Sigmoid colon (tissue), 7 donors: ENCODE results near the gene CLEC16A. TPM values are rescaled to one million over a fixed set of nuclear protein-coding genes. Genes with fewer than 3 reads are reported as not detected.

Experiments used
- DNase-seq: peaks from one replicate; pipeline ENCODE4 v3.0.0-alpha.2; 2019
- H3K27ac ChIP-seq, 4 donors: fragments of 200-600 bp; sonication (generic); one replicate each; pipeline ENCODE4 v1.5.1; 2016 to 2019; ENCODE audit warnings: mild to moderate bottlenecking in 1 of 4
- H3K27me3 ChIP-seq, 3 donors: fragments of 200-600 bp; sonication (generic); one replicate each; pipeline ENCODE4 v1.5.1; 2019; ENCODE audit warnings: mild to moderate bottlenecking in 1 of 3
- H3K36me3 ChIP-seq, 4 donors: fragments of 200-600 bp; sonication (generic); one replicate each; pipeline ENCODE4 v1.5.1; 2016 to 2019
- H3K4me1 ChIP-seq, 4 donors: fragments of 200-600 bp; sonication (generic); one replicate each; pipeline ENCODE4 v1.5.1; 2017 to 2019
- H3K4me3 ChIP-seq, 4 donors: fragments of 200-600 bp; sonication (generic); one replicate each; pipeline ENCODE4 v1.5.1; 2017 to 2019; ENCODE audit warnings: mild to moderate bottlenecking in 2 of 4, moderate library complexity in 1 of 4
- H3K9me3 ChIP-seq, 4 donors: fragments of 200-600 bp in 3 of 4; sonication (generic) in 3 of 4; one replicate each; pipeline versions ENCODE4 v1.5.1 to v1.6.1; 2013 to 2019
- CTCF ChIP-seq, 4 experiments: fragments of 450-650 bp in 3 of 4; fragments of 200-600 bp in 1 of 4; IDR thresholded peaks; one replicate each; pipeline ENCODE4 v1.5.1; 2016 to 2019; ENCODE audit warnings: antibody characterized with exemption in 4 of 4, mild to moderate bottlenecking in 3 of 4, moderate library complexity in 2 of 4
- EP300 ChIP-seq, 4 donors: sonication (generic); formaldehyde crosslinking; IDR thresholded peaks; one replicate each; pipeline ENCODE4 v1.6.1; 2017; ENCODE audit warnings: antibody characterized with exemption in 4 of 4
- POLR2A ChIP-seq, 2 donors: fragments of 450-650 bp; IDR thresholded peaks; one replicate each; pipeline ENCODE4 v1.6.1; 2016; ENCODE audit warnings: antibody characterized with exemption in 2 of 2, mild to moderate bottlenecking in 2 of 2, moderate library complexity in 2 of 2
- POLR2AphosphoS5 ChIP-seq, 4 donors: sonication (generic); formaldehyde crosslinking; IDR thresholded peaks; one replicate each; pipeline ENCODE4 v1.6.1; 2017; ENCODE audit warnings: antibody characterized with exemption in 4 of 4
- WGBS, 2 donors: extraction: QIAGEN DNeasy Blood & Tissue Kit; methylation state at CpG; one replicate each; pipeline ENCODE4 v1.1.7; 2013; 5-methylcytosine and 5-hydroxymethylcytosine counted together
- intact Hi-C: fragments of 100-400 bp; cut with DNase I; formaldehyde crosslinking; loops from one replicate; pipeline ENCODE4 v1.15.1; 2023
- polyA plus RNA-seq, 3 donors: library from polyadenylated mRNA; stranded (reverse); fragments of 200-250 nt; gene quantifications; one replicate each; pipeline ENCODE4 v1.2.3, GENCODE V29; 2013
- total RNA-seq, 4 donors: library from RNA; depleted of rRNA; stranded (reverse); fragments of >200 nt; gene quantifications; one replicate each; pipeline ENCODE4 v1.1.0, GENCODE V29; 2016
- donor health status: healthy with polysubstance abuse.
- donor health status: Bipolar disorder and iron deficiency.
- donor health status: healthy.

The CLEC16A gene
- total and polyA plus RNA-seq, 7 donors, result 9.6 to 35.2 (median 24.6) TPM

- intact Hi-C loops, result no loop called here
- H3K9me3 ChIP-seq, result no peaks in the 10 kb centered on the region
- TF ChIP-seq POLR2AphosphoS5 (IDR thresholded peaks at IDR 0.05), result no peak
- TF ChIP-seq POLR2A (IDR thresholded peaks at IDR 0.05), result no peak
- no peak for TF ChIP-seq CTCF (IDR thresholded peaks at IDR 0.05)
- TF ChIP-seq EP300 (IDR thresholded peaks at IDR 0.05), result no peak
- peak; percentile 50 for DNase-seq
- no peak overlapping the region for H3K4me3 ChIP-seq
- 83 to 89% methylated on average over 9 of the region's 9 CpGs for WGBS, 2 donors
- H3K27ac ChIP-seq, result no peak overlapping the region
- H3K36me3 ChIP-seq, result peaks cover 3 to 28% (median 7%) of the 10 kb centered on the region in 4 donors
- H3K27me3 ChIP-seq, result no peaks in the 10 kb centered on the region
- no peaks in the 10 kb centered on the region for H3K4me1 ChIP-seq
These were observed 113.5 kb downstream of the CLEC16A start for GRCh38 chr16:11057711-11058345.

- intact Hi-C loops, result no loop called here
- H3K9me3 ChIP-seq, result no peaks in the 10 kb centered on the region
- H3K27me3 ChIP-seq, result no peaks in the 10 kb centered on the region
- no peak overlapping the region for H3K4me3 ChIP-seq
- 59 to 71% methylated on average over 5 of the region's 5 CpGs for WGBS, 2 donors
- TF ChIP-seq CTCF (IDR thresholded peaks at IDR 0.05) (no peak), POLR2A (IDR thresholded peaks at IDR 0.05) (no peak), POLR2AphosphoS5 (IDR thresholded peaks at IDR 0.05) (no peak), EP300 (IDR thresholded peaks at IDR 0.05) (no peak)
- peak; percentile 7 for DNase-seq
- H3K4me1 ChIP-seq, result no peaks in the 10 kb centered on the region
- peaks cover 3 to 25% (median 7%) of the 10 kb centered on the region in 4 donors for H3K36me3 ChIP-seq
- H3K27ac ChIP-seq, result no peak overlapping the region
These were observed 114.5 kb downstream of the CLEC16A start for GRCh38 chr16:11058832-11059231.

GRCh38 chr16:11059588-11059987 lies 115.2 kb downstream of the CLEC16A start:
- H3K9me3 ChIP-seq, result no peaks in the 10 kb centered on the region
- H3K4me3 ChIP-seq, result no peak overlapping the region
- TF ChIP-seq CTCF (IDR thresholded peaks at IDR 0.05) (no peak), POLR2A (IDR thresholded peaks at IDR 0.05) (no peak), EP300 (IDR thresholded peaks at IDR 0.05) (no peak), POLR2AphosphoS5 (IDR thresholded peaks at IDR 0.05) (no peak)
- DNase-seq, result peak; percentile 22
- intact Hi-C loops, result no loop called here
- H3K27me3 ChIP-seq, result no peaks in the 10 kb centered on the region
- no peaks in the 10 kb centered on the region for H3K4me1 ChIP-seq
- peaks cover 3 to 22% (median 7%) of the 10 kb centered on the region in 4 donors for H3K36me3 ChIP-seq
- H3K27ac ChIP-seq, result no peak overlapping the region
- WGBS, 2 donors, result 97 to 98% methylated on average over 4 of the region's 4 CpGs

- Histone ChIP-seq H3K9me3 (no peaks in the 10 kb centered on the region), H3K4me3 (no peak overlapping the region), H3K27ac (no peak overlapping the region), H3K27me3 (no peaks in the 10 kb centered on the region), H3K4me1 (no peaks in the 10 kb centered on the region), H3K36me3 (peaks cover 3 to 29% (median 10%) of the 10 kb centered on the region in 4 donors)
- no peak for TF ChIP-seq POLR2AphosphoS5 (IDR thresholded peaks at IDR 0.05)
- TF ChIP-seq CTCF (IDR thresholded peaks at IDR 0.05), result no peak
- no peak for TF ChIP-seq POLR2A (IDR thresholded peaks at IDR 0.05)
- no peak for TF ChIP-seq EP300 (IDR thresholded peaks at IDR 0.05)
- peak; percentile 34 for DNase-seq
- WGBS, 2 donors, result 96% methylated on average over 4 of the region's 4 CpGs
- intact Hi-C loops, result no loop called here
These were observed 116.0 kb downstream of the CLEC16A start for GRCh38 chr16:11060364-11060763.

GRCh38 chr16:11060842-11061241 lies 116.5 kb downstream of the CLEC16A start:
- peak; percentile 32 for DNase-seq
- Histone ChIP-seq H3K36me3 (peaks cover 3 to 33% (median 12%) of the 10 kb centered on the region in 4 donors), H3K9me3 (no peaks in the 10 kb centered on the region), H3K4me3 (no peak overlapping the region), H3K4me1 (no peaks in the 10 kb centered on the region), H3K27me3 (no peaks in the 10 kb centered on the region), H3K27ac (no peak overlapping the region)
- TF ChIP-seq POLR2A (IDR thresholded peaks at IDR 0.05) (no peak), POLR2AphosphoS5 (IDR thresholded peaks at IDR 0.05) (no peak), EP300 (IDR thresholded peaks at IDR 0.05) (no peak), CTCF (IDR thresholded peaks at IDR 0.05) (no peak)
- 97% methylated on average over 7 of the region's 7 CpGs for WGBS, 2 donors
- intact Hi-C loops, result no loop called here
